ENCODE measurements around the gene CCDC191.

The CCDC191 gene

GRCh38 chr3:113927556-113927955, 128.8 kb downstream of the CCDC191 start:
- Histone ChIP-seq H3K27me3 (no peaks in the 10 kb centered on the region), H3K4me1 (peaks cover 0 to 10% (median 8%) of the 10 kb centered on the region in 10 experiments; a peak in 13 of 20 replicates), H3K9me3 (replicated peaks in 1 of 11) (peaks cover 15 to 27% (median 20%) of the 10 kb centered on the region in 11 experiments; a peak in 21 of 22 replicates), H4K20me1 (no peaks in the 10 kb centered on the region), H3K36me3 (no peaks in the 10 kb centered on the region), H3K4me2 (peak overlapping the region in 8 of 11 experiments; percentile 2 to 53 (median 36); a peak in 15 of 22 replicates), H3K9ac (no peak overlapping the region), H3K4me3 (no peak overlapping the region), H3K27ac (no peak overlapping the region)
- TF ChIP-seq Cebpa-rat (IDR thresholded peaks at IDR 0.05): no peak

GRCh38 chr3:113914646-113915045, 141.7 kb downstream of the CCDC191 start:
- H3K4me2 ChIP-seq: no peak overlapping the region
- no peaks in the 10 kb centered on the region for H4K20me1 ChIP-seq
- H3K4me3 ChIP-seq: no peak overlapping the region
- no peaks in the 10 kb centered on the region for H3K27me3 ChIP-seq
- H3K9ac ChIP-seq: no peak overlapping the region
- H3K27ac ChIP-seq: no peak overlapping the region
- no peak for TF ChIP-seq Cebpa-rat (IDR thresholded peaks at IDR 0.05)
- no peaks in the 10 kb centered on the region for H3K9me3 ChIP-seq (replicated peaks in 1 of 11)
- H3K4me1 ChIP-seq: no peaks in the 10 kb centered on the region
- H3K36me3 ChIP-seq: no peaks in the 10 kb centered on the region

Data from BLaER1 treated with 17β-estradiol and CSF1 and Interleukin-3, amounts not matched to agents 10 nM and 100 nM (cell line).